A673 (cell line): Measurements from ENCODE around the gene ZNF619.

Experiments
- EZH2 ChIP-seq: fragments of 200-600 bp; sonication (generic); IDR thresholded peaks from 2 replicates; pipeline ENCODE4 v1.6.1; 2017; ENCODE audit warnings: borderline replicate concordance, low read depth, mild to moderate bottlenecking, mixed read lengths, antibody characterized with exemption, low read length; ENCODE audit not compliant: poor library complexity, severe bottlenecking
- TF ChIP-seq, protein P1 (sequence below): fragments of 300-800, 200-600 bp; sonication (generic); conservative IDR thresholded peaks from 2 replicates; pipeline ENCODE4 v1.5.1; 2017; ENCODE audit warnings: low read depth, mild to moderate bottlenecking, antibody characterized with exemption, low read length, moderate library complexity, mixed read lengths

DNA sequence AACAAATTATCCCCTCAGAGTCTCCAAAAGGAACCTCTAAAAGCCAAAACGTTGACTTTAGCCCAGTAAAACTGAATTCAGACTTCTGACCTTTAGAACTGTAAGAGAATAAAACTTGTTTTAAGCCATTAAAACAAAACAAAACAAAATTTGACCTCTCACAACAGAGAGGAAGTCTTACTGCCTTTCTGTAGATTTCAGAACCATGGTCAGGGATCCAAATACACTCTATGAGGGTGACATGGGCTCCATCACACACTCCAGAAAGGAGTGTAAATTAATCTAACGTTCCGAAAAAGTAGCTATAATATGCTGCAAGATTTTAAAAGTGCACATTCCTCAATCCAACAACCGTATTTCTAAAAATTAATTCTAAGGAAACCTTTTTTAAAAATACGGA, 39.0 kb upstream of the ZNF619 start:
- TF ChIP-seq, protein P1, sequence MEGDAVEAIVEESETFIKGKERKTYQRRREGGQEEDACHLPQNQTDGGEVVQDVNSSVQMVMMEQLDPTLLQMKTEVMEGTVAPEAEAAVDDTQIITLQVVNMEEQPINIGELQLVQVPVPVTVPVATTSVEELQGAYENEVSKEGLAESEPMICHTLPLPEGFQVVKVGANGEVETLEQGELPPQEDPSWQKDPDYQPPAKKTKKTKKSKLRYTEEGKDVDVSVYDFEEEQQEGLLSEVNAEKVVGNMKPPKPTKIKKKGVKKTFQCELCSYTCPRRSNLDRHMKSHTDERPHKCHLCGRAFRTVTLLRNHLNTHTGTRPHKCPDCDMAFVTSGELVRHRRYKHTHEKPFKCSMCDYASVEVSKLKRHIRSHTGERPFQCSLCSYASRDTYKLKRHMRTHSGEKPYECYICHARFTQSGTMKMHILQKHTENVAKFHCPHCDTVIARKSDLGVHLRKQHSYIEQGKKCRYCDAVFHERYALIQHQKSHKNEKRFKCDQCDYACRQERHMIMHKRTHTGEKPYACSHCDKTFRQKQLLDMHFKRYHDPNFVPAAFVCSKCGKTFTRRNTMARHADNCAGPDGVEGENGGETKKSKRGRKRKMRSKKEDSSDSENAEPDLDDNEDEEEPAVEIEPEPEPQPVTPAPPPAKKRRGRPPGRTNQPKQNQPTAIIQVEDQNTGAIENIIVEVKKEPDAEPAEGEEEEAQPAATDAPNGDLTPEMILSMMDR = no peak
- no peak for TF ChIP-seq EZH2
